ENCODE measurements around the gene ISG15. TPM values are rescaled to one million over a fixed set of nuclear protein-coding genes. Genes with fewer than 3 reads are reported as not detected.

ISG15 gene
- total and polyA plus RNA-seq, 12 donors, result 9.8 to 186 (median 29.1) TPM

GRCh38 chr1:965526-966134, 47.7 kb upstream of the ISG15 start:
- ATAC-seq (no peak), DNase-seq (no peak)
- TF ChIP-seq CTCF (IDR thresholded peaks at IDR 0.05), result no peak
- Histone ChIP-seq H3K27ac (no peak overlapping the region), H3K4me1 (peaks cover 3 to 22% (median 15%) of the 10 kb centered on the region in 9 donors), H3K27me3 (peaks cover 3 to 33% (median 20%) of the 10 kb centered on the region in 7 donors), H3K9me3 (no peaks in the 10 kb centered on the region), H3K4me3 (peak overlapping the region in 2 of 10 donors; percentile 56 to 57), H3K36me3 (peaks cover 0 to 12% (median 0%) of the 10 kb centered on the region in 9 donors)
- 85% methylated on average over 26 of the region's 26 CpGs for WGBS, 2 donors
- intact Hi-C loops (cut with DNase I), result no loop called here

- 12 to 14% methylated on average over 29 to 31 of the region's 31 CpGs for WGBS, 2 donors
- H3K9me3 ChIP-seq, result no peaks in the 10 kb centered on the region
- TF ChIP-seq CTCF (IDR thresholded peaks at IDR 0.05), result no peak
- DNase-seq, result no peak
- peak in 4 of 8 donors; percentile 1 to 29 (median 10) for ATAC-seq
- peaks cover 0 to 12% (median 0%) of the 10 kb centered on the region in 9 donors for H3K36me3 ChIP-seq
- peak within 1 kb of the TSS; percentile 39 to 76 (median 60) for H3K4me3 ChIP-seq
- peaks cover 9 to 39% (median 25%) of the 10 kb centered on the region in 7 donors for H3K27me3 ChIP-seq
- peak within 1 kb of the TSS in 6 of 10 donors; percentile 5 to 71 (median 30) for H3K27ac ChIP-seq
- intact Hi-C loops (cut with DNase I), result no loop called here
- H3K4me1 ChIP-seq, result peaks cover 3 to 21% (median 15%) of the 10 kb centered on the region in 9 donors
Observed at GRCh38 chr1:966135-966703, 47.1 kb upstream of the ISG15 start, which contains the start of gene PLEKHN1. Gene PLEKHN1 (plus strand): TSS chr1:966482. CDS start chr1:966532, 50 bp downstream.

GRCh38 chr1:966704-967300, 46.5 kb upstream of the ISG15 start:
- DNase-seq, result peak; percentile 55 to 71

More at GRCh38 chr1:966704-967300, 46.5 kb upstream of the ISG15 start:
- Histone ChIP-seq H3K27me3 (peaks cover 14 to 45% (median 31%) of the 10 kb centered on the region in 7 donors), H3K4me3 (peak overlapping the region; percentile 39 to 76 (median 60)), H3K27ac (peak overlapping the region in 6 of 10 donors; percentile 5 to 71 (median 30)), H3K4me1 (peaks cover 3 to 18% (median 15%) of the 10 kb centered on the region in 9 donors), H3K36me3 (peaks cover 0 to 12% (median 0%) of the 10 kb centered on the region in 9 donors), H3K9me3 (no peaks in the 10 kb centered on the region)
- WGBS, 2 donors, result 1% methylated on average over 52 to 60 of the region's 60 CpGs
- TF ChIP-seq CTCF (IDR thresholded peaks at IDR 0.05), result no peak
- intact Hi-C loops (cut with DNase I), result no loop called here
- peak; percentile 25 to 78 (median 67) for ATAC-seq

All from heart right ventricle (tissue), 16 donors.